Testis (tissue), 3 donors: ENCODE measurements around the gene B3GLCT. TPM values are rescaled to one million over a fixed set of nuclear protein-coding genes. Genes with fewer than 3 reads are reported as not detected.

Experiments used
- DNase-seq: peaks from one replicate; pipeline ENCODE4 v3.0.0-alpha.2; 2019
- H3K27ac ChIP-seq, 2 donors: fragments of 200-600 bp; sonication (generic); one replicate each; pipeline ENCODE4 v1.5.1; 2019
- H3K27me3 ChIP-seq: fragments of 200-600 bp; sonication (generic); one replicate; pipeline ENCODE4 v1.5.1; 2019
- H3K36me3 ChIP-seq: fragments of 200-600 bp; sonication (generic); one replicate; pipeline ENCODE4 v1.5.1; 2017; ENCODE audit warnings: low read depth; ENCODE audit errors: missing control alignments
- H3K4me1 ChIP-seq: fragments of 200-600 bp; sonication (generic); one replicate; pipeline ENCODE4 v1.5.1; 2019
- H3K4me3 ChIP-seq, 2 donors: fragments of 200-600 bp; sonication (generic); one replicate each; pipeline ENCODE4 v1.5.1; 2017 to 2019
- H3K9me3 ChIP-seq: fragments of 200-600 bp; sonication (generic); one replicate; pipeline ENCODE4 v1.5.1; 2017
- CTCF ChIP-seq, 3 experiments: fragments of 450-650 bp in 2 of 3; fragments of 200-600 bp in 1 of 3; sonication (generic) in 1 of 3; IDR thresholded peaks; one replicate each; pipeline ENCODE4 v1.5.1; 2016 to 2019; ENCODE audit warnings: antibody characterized with exemption in 3 of 3, mild to moderate bottlenecking in 2 of 3, moderate library complexity in 1 of 3
- POLR2A ChIP-seq: fragments of 450-650 bp; IDR thresholded peaks from one replicate; pipeline ENCODE4 v1.6.1; 2017; ENCODE audit warnings: antibody characterized with exemption, mild to moderate bottlenecking, moderate library complexity
- WGBS, 2 donors: methylation state at CpG; one replicate each; pipeline ENCODE4 v1.1.5; 2018; 5-methylcytosine and 5-hydroxymethylcytosine counted together
- intact Hi-C: fragments of 100-400 bp; cut with DNase I; formaldehyde crosslinking; loops from one replicate; pipeline ENCODE4 v1.15.1; 2023; ENCODE audit warnings: low total_unique reads
- polyA plus RNA-seq: library from polyadenylated mRNA; stranded (reverse); fragments of 350-450 nt; fragmentation: Illumina TruSeq; extraction: RNeasy Lipid Tissue Mini Kit (QIAGEN cat#74804); gene quantifications from one replicate; pipeline ENCODE4 v1.2.3, GENCODE V29; 2014; ENCODE audit warnings: low read depth, low replicate concordance; ENCODE audit not compliant: insufficient read depth
- total RNA-seq, 2 donors: library from RNA; depleted of rRNA; stranded (reverse); fragments of >200 nt; gene quantifications; one replicate each; pipeline ENCODE4 v1.2.3, GENCODE V29; 2016

The B3GLCT gene
- total and polyA plus RNA-seq, 3 donors from 2014 or later, result 6.1 to 14.7 (median 12.9) TPM

- intact Hi-C loops, result no loop called here
Observed at GRCh38 chr13:31327182-31327860, 127.5 kb downstream of the B3GLCT start.

GRCh38 chr13:31328549-31329235, 128.9 kb downstream of the B3GLCT start:
- H3K27me3 ChIP-seq, result no peaks in the 10 kb centered on the region
- H3K4me1 ChIP-seq, result no peaks in the 10 kb centered on the region
- H3K36me3 ChIP-seq, result no peaks in the 10 kb centered on the region
- TF ChIP-seq CTCF (IDR thresholded peaks at IDR 0.05), result no peak
- no peak for TF ChIP-seq POLR2A
- intact Hi-C loops, result no loop called here
- no peak for DNase-seq
- 69 to 77% methylated on average over 8 of the region's 8 CpGs for WGBS, 2 donors
- H3K27ac ChIP-seq, result no peak overlapping the region
- no peaks in the 10 kb centered on the region for H3K9me3 ChIP-seq
- no peak overlapping the region for H3K4me3 ChIP-seq

More at GRCh38 chr13:31327182-31327860, 127.5 kb downstream of the B3GLCT start:
- no peaks in the 10 kb centered on the region for H3K27me3 ChIP-seq
- WGBS, 2 donors, result 81 to 84% methylated on average over 7 of the region's 7 CpGs
- H3K4me1 ChIP-seq, result no peaks in the 10 kb centered on the region
- no peaks in the 10 kb centered on the region for H3K36me3 ChIP-seq
- no peak overlapping the region for H3K4me3 ChIP-seq
- no peak overlapping the region for H3K27ac ChIP-seq
- no peak for DNase-seq
- TF ChIP-seq POLR2A (no peak), CTCF (IDR thresholded peaks at IDR 0.05) (no peak)
- H3K9me3 ChIP-seq, result no peaks in the 10 kb centered on the region

- no peak for TF ChIP-seq POLR2A
- no peak for TF ChIP-seq CTCF (IDR thresholded peaks at IDR 0.05)
- Histone ChIP-seq H3K36me3 (no peaks in the 10 kb centered on the region), H3K27ac (no peak overlapping the region), H3K4me3 (no peak overlapping the region), H3K4me1 (no peaks in the 10 kb centered on the region), H3K9me3 (no peaks in the 10 kb centered on the region), H3K27me3 (no peaks in the 10 kb centered on the region)
- 74 to 76% methylated on average over 1 of the region's 1 CpG for WGBS, 2 donors
- intact Hi-C loops, result no loop called here
- no peak for DNase-seq
Observed at GRCh38 chr13:31330236-31330635, 130.5 kb downstream of the B3GLCT start.

GRCh38 chr13:31331068-31331467, 131.3 kb downstream of the B3GLCT start:
- TF ChIP-seq POLR2A (no peak), CTCF (IDR thresholded peaks at IDR 0.05) (no peak)
- Histone ChIP-seq H3K9me3 (no peaks in the 10 kb centered on the region), H3K4me3 (no peak overlapping the region), H3K36me3 (no peaks in the 10 kb centered on the region), H3K4me1 (no peaks in the 10 kb centered on the region), H3K27ac (no peak overlapping the region), H3K27me3 (no peaks in the 10 kb centered on the region)
- WGBS, 2 donors, result 83 to 91% methylated on average over 4 of the region's 4 CpGs
- no peak for DNase-seq
- intact Hi-C loops, result no loop called here
